Body of pancreas (tissue), 4 donors: ENCODE data around the gene KIRREL2.

Experiments
- POLR2A ChIP-seq, 3 donors: fragments of 450-650 bp; IDR thresholded peaks; one replicate each; pipeline ENCODE4 v1.6.1; 2016; ENCODE audit warnings: antibody characterized with exemption in 3 of 3, mild to moderate bottlenecking in 2 of 3
- TF ChIP-seq, protein P1 (sequence below), 7 experiments: fragments of 450-650 bp in 4 of 7; fragments of 200-600 bp in 3 of 7; sonication (generic) in 3 of 7; IDR thresholded peaks; one replicate each; pipeline ENCODE4 v1.5.1; 2016 to 2019; ENCODE audit warnings: antibody characterized with exemption in 7 of 7

DNA sequence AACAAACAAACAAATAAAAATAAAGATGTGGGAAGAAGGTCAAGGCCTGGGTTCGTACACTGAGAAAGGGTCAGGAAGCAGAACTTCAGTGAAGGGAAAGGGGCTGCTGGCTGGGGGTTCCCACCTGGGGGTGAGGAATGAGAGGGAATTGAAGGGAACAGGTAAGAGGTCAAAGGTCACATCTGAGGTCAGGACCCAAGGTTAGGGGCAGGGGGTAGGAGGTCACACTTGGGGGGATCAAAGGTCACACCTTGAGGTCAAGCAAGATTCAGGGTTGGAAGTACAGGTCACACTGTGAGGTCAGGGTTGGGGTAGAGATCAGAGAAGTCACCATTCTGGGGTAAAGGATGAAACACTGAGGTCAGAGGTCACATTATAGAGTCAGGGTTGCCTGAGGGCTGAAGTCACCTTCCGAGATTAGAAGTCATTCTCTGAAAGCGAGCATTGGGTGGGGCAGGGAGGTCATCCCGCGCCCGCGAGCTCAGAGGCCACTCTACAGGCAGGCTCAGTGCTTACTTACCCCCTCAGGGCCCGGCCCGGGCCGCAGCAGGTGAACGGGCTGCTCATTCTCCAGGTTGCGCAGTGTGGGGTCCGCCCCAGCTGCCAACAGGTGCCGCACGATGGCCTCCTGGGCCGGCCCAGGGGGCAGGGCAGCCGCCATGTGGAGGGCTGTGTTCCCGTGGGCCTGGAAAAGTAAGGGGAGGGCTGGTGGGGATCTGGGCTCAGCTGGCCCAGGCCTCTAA, 32.8 kb downstream of the KIRREL2 start:
- TF ChIP-seq, protein P1, sequence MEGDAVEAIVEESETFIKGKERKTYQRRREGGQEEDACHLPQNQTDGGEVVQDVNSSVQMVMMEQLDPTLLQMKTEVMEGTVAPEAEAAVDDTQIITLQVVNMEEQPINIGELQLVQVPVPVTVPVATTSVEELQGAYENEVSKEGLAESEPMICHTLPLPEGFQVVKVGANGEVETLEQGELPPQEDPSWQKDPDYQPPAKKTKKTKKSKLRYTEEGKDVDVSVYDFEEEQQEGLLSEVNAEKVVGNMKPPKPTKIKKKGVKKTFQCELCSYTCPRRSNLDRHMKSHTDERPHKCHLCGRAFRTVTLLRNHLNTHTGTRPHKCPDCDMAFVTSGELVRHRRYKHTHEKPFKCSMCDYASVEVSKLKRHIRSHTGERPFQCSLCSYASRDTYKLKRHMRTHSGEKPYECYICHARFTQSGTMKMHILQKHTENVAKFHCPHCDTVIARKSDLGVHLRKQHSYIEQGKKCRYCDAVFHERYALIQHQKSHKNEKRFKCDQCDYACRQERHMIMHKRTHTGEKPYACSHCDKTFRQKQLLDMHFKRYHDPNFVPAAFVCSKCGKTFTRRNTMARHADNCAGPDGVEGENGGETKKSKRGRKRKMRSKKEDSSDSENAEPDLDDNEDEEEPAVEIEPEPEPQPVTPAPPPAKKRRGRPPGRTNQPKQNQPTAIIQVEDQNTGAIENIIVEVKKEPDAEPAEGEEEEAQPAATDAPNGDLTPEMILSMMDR (IDR thresholded peaks at IDR 0.05) = no peak
- no peak for TF ChIP-seq POLR2A (IDR thresholded peaks at IDR 0.05)
